D721Med (cell line): ENCODE data around the gene CNOT10.
A peak's percentile ranks its signal among the peaks of the same experiment; 100 is the strongest.
"Not testable (repeated sequence)": the region's sequence is repeated elsewhere in the genome, so short reads cannot be mapped to it uniquely, and the experiment has no call there.

Experiments used
- DNase-seq: peaks from one replicate; pipeline ENCODE4 v3.0.0; 2011; ENCODE audit warnings: low spot score; ENCODE audit not compliant: insufficient read length
- FAIRE-seq: peaks from 2 replicates; lab custom pipeline; 2011; peaks lifted over from hg19 to GRCh38; lab: Jason Lieb, UNC
- CTCF ChIP-seq: IDR thresholded peaks from 2 replicates; pipeline ENCODE4 v1.5.1; 2012; ENCODE audit warnings: mild to moderate bottlenecking, control low read depth; ENCODE audit not compliant: insufficient read depth; ENCODE audit errors: missing control alignments

Gene CNOT10

GRCh38 chr3:32655167-32655566, 29.8 kb upstream of the CNOT10 start:
- no peak for TF ChIP-seq CTCF
- DNase-seq, result no peak
- FAIRE-seq, result no peak

- FAIRE-seq, result no peak
- TF ChIP-seq CTCF, result no peak
- no peak for DNase-seq
Observed at GRCh38 chr3:32660634-32661033, 24.4 kb upstream of the CNOT10 start.

DNA sequence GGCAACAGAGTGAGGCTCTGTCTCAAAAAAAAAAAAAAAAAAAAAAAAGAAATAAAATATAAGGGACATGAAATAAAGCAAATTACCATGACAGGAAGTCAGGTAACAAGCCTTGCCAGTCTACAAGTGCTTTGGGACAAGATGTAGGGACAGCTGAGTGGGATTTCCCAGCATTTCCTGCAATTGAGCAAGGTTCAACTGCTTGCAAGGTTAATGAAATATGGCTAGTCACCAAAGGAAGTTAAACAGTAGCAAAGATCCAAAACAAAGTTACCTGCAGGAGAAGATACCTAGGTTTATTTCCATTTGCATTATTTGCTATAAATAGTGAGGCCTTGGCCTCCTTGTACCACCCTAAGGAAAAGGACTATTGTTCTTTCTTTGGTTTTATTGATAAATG, 22.3 kb upstream of the CNOT10 start:
- DNase-seq (no peak), FAIRE-seq (no peak)
- TF ChIP-seq CTCF, result no peak

DNA sequence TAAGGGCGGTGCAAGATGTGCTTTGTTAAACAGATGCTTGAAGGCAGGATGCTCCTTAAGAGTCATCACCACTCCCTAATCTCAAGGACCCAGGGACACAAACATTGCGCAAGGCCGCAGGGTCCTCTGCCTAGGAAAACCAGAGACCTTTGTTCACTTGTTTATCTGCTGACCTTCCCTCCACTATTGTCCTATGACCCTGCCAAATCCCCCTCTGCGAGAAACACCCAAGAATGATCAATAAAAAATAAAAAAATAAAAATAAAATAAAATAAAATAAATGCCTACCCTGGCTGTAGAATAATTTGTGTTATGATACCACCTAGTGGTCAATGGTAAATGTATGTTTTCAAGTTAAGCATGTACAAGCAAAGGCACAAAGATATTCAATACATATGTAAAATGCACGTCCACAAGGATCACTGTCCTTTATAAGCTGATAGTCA, 20.3 kb upstream of the CNOT10 start:
- FAIRE-seq, result not testable (repeated sequence)
- peak; percentile 36 for DNase-seq
- peak; percentile 60 for TF ChIP-seq CTCF

DNA sequence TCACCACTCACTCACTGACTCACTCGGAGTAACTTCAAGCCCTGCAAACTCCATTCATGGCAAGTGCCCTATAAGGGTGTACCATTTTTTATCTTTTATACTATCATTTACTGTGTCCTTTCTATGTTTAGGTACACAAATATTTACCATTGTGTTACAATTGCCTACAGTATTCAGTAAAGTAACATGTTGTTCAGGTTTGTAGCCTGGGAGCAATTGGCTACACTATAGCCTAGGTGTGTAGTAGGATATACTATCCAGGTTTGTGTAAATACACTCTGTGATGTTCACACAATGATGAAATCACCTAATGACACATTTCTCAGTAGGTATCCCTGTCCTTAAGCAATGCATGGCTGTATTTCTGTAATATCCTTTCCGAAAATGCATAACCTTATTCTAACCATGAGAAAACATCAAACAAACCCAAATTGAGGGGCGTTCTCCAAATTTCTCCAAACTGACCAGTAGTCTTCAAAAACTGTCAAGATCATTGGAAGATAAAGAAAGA, 17.9 kb upstream of the CNOT10 start:
- FAIRE-seq (no peak), DNase-seq (no peak)
- no peak for TF ChIP-seq CTCF

DNA sequence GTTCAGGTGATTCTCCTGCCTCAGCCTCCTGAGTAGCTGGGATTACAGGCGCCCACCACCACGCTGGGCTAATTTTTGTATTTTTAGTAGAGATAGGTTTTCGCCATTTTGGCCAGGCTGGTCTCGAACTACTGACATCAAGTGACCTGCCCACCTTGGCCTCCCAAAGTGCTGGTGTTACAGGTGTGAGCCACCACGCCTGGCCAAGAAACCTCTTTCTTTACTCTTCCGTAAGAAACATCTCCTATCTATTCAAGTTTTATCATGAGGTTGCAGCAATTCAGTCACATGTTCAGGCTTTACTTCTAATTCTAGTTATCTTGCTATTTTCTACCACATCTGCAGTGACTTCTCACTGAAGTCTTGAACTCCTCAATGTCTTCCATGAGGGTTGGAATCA, 15.8 kb upstream of the CNOT10 start:
- not testable (repeated sequence) for DNase-seq, FAIRE-seq

- DNase-seq, FAIRE-seq: not testable (repeated sequence)
Observed at GRCh38 chr3:32673730-32674129, 11.3 kb upstream of the CNOT10 start.

GRCh38 chr3:32675164-32675563, 9.8 kb upstream of the CNOT10 start:
- TF ChIP-seq CTCF, result no peak
- DNase-seq (no peak), FAIRE-seq (no peak)
